NCI-H524 treated with DMSO at 0.1 percent for 48 hours (cell line): ENCODE data around the gene CNKSR1.
A peak's percentile ranks its signal among the peaks of the same experiment; 100 is the strongest.
"Not testable (repeated sequence)": the region's sequence is repeated elsewhere in the genome, so short reads cannot be mapped to it uniquely, and the experiment has no call there.

Experiments used
- DNase-seq: peaks from one replicate; lab custom pipeline; 2025; lab: John Stamatoyannopoulos, UW

Gene CNKSR1

GRCh38 chr1:26230682-26231081 lies 53.4 kb downstream of the CNKSR1 start:
- not testable (repeated sequence) for DNase-seq

GRCh38 chr1:26233903-26234643 lies 56.8 kb downstream of the CNKSR1 start, which contains the start of gene CEP85:
TSS of gene CEP85 (plus strand) at chr1:26234200. CDS start at chr1:26239784, 5,584 bp downstream.
- peak; percentile 79 for DNase-seq

- DNase-seq, result no peak
Observed at GRCh38 chr1:26234644-26235370, 57.5 kb downstream of the CNKSR1 start.

GRCh38 chr1:26237230-26237966 lies 60.1 kb downstream of the CNKSR1 start:
- no peak for DNase-seq
